Heart left ventricle (tissue), 16 donors: ENCODE data around the gene IL22RA1. TPM values are rescaled to one million over a fixed set of nuclear protein-coding genes. Genes with fewer than 3 reads are reported as not detected.

Source experiments
- ATAC-seq, 4 donors: fragments of 200-7000 bp; cut with Tn5 transposase; one replicate each; pipeline ENCODE4 v1.9.1; 2020 to 2022; ENCODE audit warnings: moderate library complexity in 4 of 4, mild to moderate bottlenecking in 3 of 4, moderate number of reproducible peaks in 1 of 4
- DNase-seq, 5 donors: peaks; one replicate each; pipeline ENCODE4 v3.0.0-alpha.2; 2020
- H3K27ac ChIP-seq, 12 donors: fragments of 200-600 bp; sonication (generic) in 4 of 12; one replicate each; pipeline versions ENCODE4 v1.5.0 to v1.8.0; 2016 to 2022; ENCODE audit warnings: mild to moderate bottlenecking in 2 of 12
- H3K27me3 ChIP-seq, 9 donors: fragments of 200-600 bp; sonication (generic) in 2 of 9; one replicate each; pipeline versions ENCODE4 v1.5.1 to v1.8.0; 2016 to 2022; ENCODE audit warnings: mild to moderate bottlenecking in 3 of 9
- H3K36me3 ChIP-seq, 9 donors: fragments of 200-600 bp; sonication (generic) in 2 of 9; one replicate each; pipeline versions ENCODE4 v1.5.0 to v1.8.0; 2018 to 2022; ENCODE audit warnings: mild to moderate bottlenecking in 2 of 9
- H3K4me1 ChIP-seq, 12 donors: fragments of 200-600 bp; sonication (generic) in 4 of 12; one replicate each; pipeline versions ENCODE4 v1.5.0 to v1.8.0; 2016 to 2022; ENCODE audit warnings: mild to moderate bottlenecking in 3 of 12
- H3K4me3 ChIP-seq, 12 donors: fragments of 200-600 bp; sonication (generic) in 4 of 12; one replicate each; pipeline versions ENCODE4 v1.5.0 to v1.8.0; 2017 to 2022; ENCODE audit warnings: mild to moderate bottlenecking in 9 of 12, moderate library complexity in 4 of 12
- H3K9me3 ChIP-seq, 12 donors: fragments of 200-600 bp; sonication (generic) in 4 of 12; one replicate each; pipeline versions ENCODE4 v1.5.0 to v1.8.0; 2016 to 2022; ENCODE audit warnings: mild to moderate bottlenecking in 1 of 12
- CTCF ChIP-seq, 12 donors: fragments of 200-600 bp; sonication (generic) in 4 of 12; IDR thresholded peaks; one replicate each; pipeline versions ENCODE4 v1.5.0 to v1.8.0; 2018 to 2022; ENCODE audit warnings: antibody characterized with exemption in 12 of 12, mild to moderate bottlenecking in 5 of 12
- POLR2A ChIP-seq, 2 donors: fragments of 450-650 bp; IDR thresholded peaks; one replicate each; pipeline ENCODE4 v1.6.1; 2017; ENCODE audit warnings: antibody characterized with exemption in 2 of 2, mild to moderate bottlenecking in 2 of 2, moderate library complexity in 2 of 2
- WGBS, 4 donors: extraction: QIAGEN DNeasy Blood & Tissue Kit in 2 of 4; methylation state at CpG; one replicate each; pipeline versions ENCODE4 v1.1.5 to v1.1.7; 2013 to 2018; 5-methylcytosine and 5-hydroxymethylcytosine counted together
- intact Hi-C, 10 donors: fragments of 100-400 bp; cut with DNase I; formaldehyde crosslinking; loops; one replicate each; pipeline versions ENCODE4 v1.11.1 to v1.14.2; 2022
- polyA plus RNA-seq, 2 donors: library from polyadenylated mRNA; stranded (reverse); fragments of 200-250 nt; gene quantifications; one replicate each; pipeline ENCODE4 v1.2.3, GENCODE V29; 2013
- total RNA-seq, 9 donors: library from RNA; depleted of rRNA in 2 of 9; stranded (reverse); fragments of >200 nt in 2 of 9; fragmentation: NEBNext Ultra II Directional in 3 of 9; extraction: Animal tissue kit (Norgen Biotek cat#: 25700) in 3 of 9; gene quantifications; one replicate each; pipeline versions ENCODE4 v1.1.0 to v1.2.4, GENCODE V29; 2016 to 2023
- donor health status: ischemic (EF 13 %, LVEDD 7.1; RV severe dilation, severe dysfunction).
- donor health status: healthy with polysubstance abuse.
- donor health status: DM: no; HTN: yes; CAD: no.
- donor health status: DM: no; HTN: no; CAD: no.
- donor health status: ischemic (EF 25% LVEDD 6.9; RV normal size, moderate dysfunction).
- donor health status: ischemic (EF 25% LVEDD 5.7; RV mildly dilated, moderate dysfunction).
- donor health status: healthy.
- donor health status: DM: yes; HTN: yes; CAD: no.
- donor health status: ischemic (EF 35%, LVEDD 5.7; RV mildly dilated, moderate dysfunction).
- donor health status: nonischemic (EF 11% LVEDD 7.7; RV severe dilation, severe dysfunction).
- donor health status: DM: yes; HTN: yes; CAD: no.
- donor health status: PGD.
- donor health status: ischemic (EF 29% LVEDD 5.4; RV normal size, mild dysfunction).
- donor health status: nonischemic (EF 23%, LVEDD 6.1; RV moderate dilation, normal function).

The IL22RA1 gene
- total and polyA plus RNA-seq, 11 donors = 0.04 to 1.3 (median 0.36) TPM; not detected in 3

- H3K27ac ChIP-seq = peak overlapping the region; percentile 11 to 81 (median 66)
- DNase-seq (peak in 3 of 5 donors; percentile 36 to 69 (median 66)), ATAC-seq (peak; percentile 49 to 87 (median 83))
- intact Hi-C loops = no loop called here
- 12 to 33% (median 23%) methylated on average over 6 of the region's 6 CpGs for WGBS, 4 donors
- TF ChIP-seq POLR2A (IDR thresholded peaks at IDR 0.05) (no peak), CTCF (IDR thresholded peaks at IDR 0.05) (no peak)
- H3K4me1 ChIP-seq = peaks cover 0 to 10% (median under 1%) of the 10 kb centered on the region in 12 donors
- H3K36me3 ChIP-seq = no peaks in the 10 kb centered on the region
- H3K9me3 ChIP-seq = peaks cover 0 to 20% (median 9%) of the 10 kb centered on the region in 12 donors
- H3K27me3 ChIP-seq = no peaks in the 10 kb centered on the region
- H3K4me3 ChIP-seq = no peak overlapping the region
These were observed 16.8 kb downstream of the IL22RA1 start for GRCh38 chr1:24126018-24126671.

- peaks cover 0 to 16% (median 7%) of the 10 kb centered on the region in 12 donors for H3K4me1 ChIP-seq
- H3K36me3 ChIP-seq = no peaks in the 10 kb centered on the region
- H3K27me3 ChIP-seq = no peaks in the 10 kb centered on the region
- 67 to 85% (median 81%) methylated on average over 4 of the region's 4 CpGs for WGBS, 4 donors
- H3K27ac ChIP-seq = peak overlapping the region in 10 of 12 donors; percentile 41 to 81 (median 71)
- TF ChIP-seq POLR2A (IDR thresholded peaks at IDR 0.05) = no peak
- TF ChIP-seq CTCF (IDR thresholded peaks at IDR 0.05) = no peak
- DNase-seq (peak in 1 of 5 donors; percentile 9), ATAC-seq (no peak)
- intact Hi-C loops = no loop called here
- peaks cover 0 to 13% (median 4%) of the 10 kb centered on the region in 12 donors for H3K9me3 ChIP-seq
- no peak overlapping the region for H3K4me3 ChIP-seq
These were observed 17.5 kb downstream of the IL22RA1 start for GRCh38 chr1:24125456-24125855.

GRCh38 chr1:24124980-24125379, 18.0 kb downstream of the IL22RA1 start:
- no peak for ATAC-seq
- peaks cover 0 to 21% (median 10%) of the 10 kb centered on the region in 12 donors for H3K4me1 ChIP-seq
- intact Hi-C loops = no loop called here
- TF ChIP-seq POLR2A (IDR thresholded peaks at IDR 0.05) (no peak), CTCF (IDR thresholded peaks at IDR 0.05) (no peak)
- peak overlapping the region in 1 of 12 donors; percentile 74 for H3K27ac ChIP-seq
- H3K4me3 ChIP-seq = no peak overlapping the region
- H3K27me3 ChIP-seq = no peaks in the 10 kb centered on the region
- H3K9me3 ChIP-seq = peaks cover 0 to 9% (median under 1%) of the 10 kb centered on the region in 12 donors
- WGBS, 4 donors = 79 to 84% (median 83%) methylated on average over 2 of the region's 2 CpGs
- DNase-seq = peak in 1 of 5 donors; percentile 1
- H3K36me3 ChIP-seq = no peaks in the 10 kb centered on the region

GRCh38 chr1:24123611-24124010, 19.3 kb downstream of the IL22RA1 start:
- Histone ChIP-seq H3K4me1 (peaks cover 0 to 29% (median 14%) of the 10 kb centered on the region in 12 donors), H3K36me3 (no peaks in the 10 kb centered on the region), H3K27me3 (no peaks in the 10 kb centered on the region), H3K4me3 (no peak overlapping the region), H3K9me3 (no peaks in the 10 kb centered on the region), H3K27ac (no peak overlapping the region)
- ATAC-seq (no peak), DNase-seq (peak in 1 of 5 donors; percentile 8)
- TF ChIP-seq CTCF (IDR thresholded peaks at IDR 0.05) (no peak), POLR2A (IDR thresholded peaks at IDR 0.05) (no peak)
- 85 to 96% (median 92%) methylated on average over 6 of the region's 6 CpGs for WGBS, 4 donors
- intact Hi-C loops = no loop called here
